K562 (cell line): ENCODE results near the gene RUNDC3A. TPM values are rescaled to one million over a fixed set of nuclear protein-coding genes. Genes with fewer than 3 reads are reported as not detected.

Experiments
- DACH1 ChIP-seq: fragments of 450-650 bp; IDR thresholded peaks from 2 replicates; pipeline ENCODE4 v1.6.1; 2018; ENCODE audit not compliant: partially characterized antibody
- ELF4 ChIP-seq: fragments of 450-650 bp; formaldehyde crosslinking; IDR thresholded peaks from 2 replicates; pipeline ENCODE4 v1.4.0; 2022; ENCODE audit warnings: missing genetic modification characterization
- FIP1L1 ChIP-seq: fragments of 200-400 bp; formaldehyde crosslinking; IDR thresholded peaks from 2 replicates; pipeline ENCODE4 v1.6.1; 2018; ENCODE audit warnings: mild to moderate bottlenecking, low read depth, low read length; ENCODE audit not compliant: poor library complexity, severe bottlenecking
- NRF1 ChIP-seq, 2 experiments: fragments of 450-650 bp; IDR thresholded peaks in 1 of 2; conservative IDR thresholded peaks in 1 of 2; 2 replicates each; pipeline ENCODE4 v1.6.1; 2014; ENCODE audit warnings: mild to moderate bottlenecking in 2 of 2
- RB1 ChIP-seq: fragments of 450-650 bp; IDR thresholded peaks from 2 replicates; pipeline ENCODE4 v1.6.1; 2017; ENCODE audit warnings: low read depth, mild to moderate bottlenecking
- TOE1 ChIP-seq, 2 experiments: fragments of 450-650 bp in 1 of 2; sonication (generic) in 1 of 2; formaldehyde crosslinking in 1 of 2; IDR thresholded peaks; 2 replicates each; pipeline versions ENCODE4 v1.7.1 to v1.8.0; 2016 to 2022; ENCODE audit warnings: borderline replicate concordance in 2 of 2, mild to moderate bottlenecking in 2 of 2, antibody characterized with exemption in 1 of 2, inconsistent platforms in 1 of 2, low read depth in 1 of 2, missing genetic modification reagents in 1 of 2, moderate library complexity in 1 of 2
- ZNF77 ChIP-seq: fragments of 250-450 bp; sonication (Bioruptor Pico); IDR thresholded peaks from 2 replicates; pipeline ENCODE4 v1.5.0; 2020
- polyA plus RNA-seq, 8 experiments: library from polyadenylated mRNA; depleted of rRNA in 4 of 8; stranded (reverse) in 5 of 8; unstranded in 3 of 8; fragments of >200 nt; fragmentation: Nextera tagmentation in 2 of 8; fragmentation: Illumina TruSeq in 1 of 8; extraction: Ambion mirVana in 2 of 8; extraction: Trizol in 1 of 8; gene quantifications; 2 replicates each; pipeline versions ENCODE4 v1.2.1 to v1.2.3, GENCODE V29; 2011 to 2014; ENCODE audit warnings: inconsistent platforms in 1 of 8, missing spikeins in 1 of 8
- total RNA-seq, 7 experiments: library from RNA; depleted of rRNA in 6 of 7; stranded (reverse); fragments of >200 nt in 6 of 7; fragmentation: Illumina TruSeq in 2 of 7; extraction: Trizol in 2 of 7; gene quantifications; 2 replicates each; pipeline versions ENCODE4 v1.2.1 to v1.2.3, GENCODE V29; 2011 to 2021; ENCODE audit warnings: low replicate concordance in 1 of 7
- TF ChIP-seq, protein P1 (sequence below): sonication (generic); formaldehyde crosslinking; IDR thresholded peaks from 2 replicates; pipeline ENCODE4 v1.8.0; 2022; ENCODE audit warnings: mild to moderate bottlenecking, missing genetic modification reagents

Gene RUNDC3A
- total and polyA plus RNA-seq, 9 of the 15 experiments (the other 6 are each of a cell fraction or from before 2014, with no cell fraction given), result not detected

DNA sequence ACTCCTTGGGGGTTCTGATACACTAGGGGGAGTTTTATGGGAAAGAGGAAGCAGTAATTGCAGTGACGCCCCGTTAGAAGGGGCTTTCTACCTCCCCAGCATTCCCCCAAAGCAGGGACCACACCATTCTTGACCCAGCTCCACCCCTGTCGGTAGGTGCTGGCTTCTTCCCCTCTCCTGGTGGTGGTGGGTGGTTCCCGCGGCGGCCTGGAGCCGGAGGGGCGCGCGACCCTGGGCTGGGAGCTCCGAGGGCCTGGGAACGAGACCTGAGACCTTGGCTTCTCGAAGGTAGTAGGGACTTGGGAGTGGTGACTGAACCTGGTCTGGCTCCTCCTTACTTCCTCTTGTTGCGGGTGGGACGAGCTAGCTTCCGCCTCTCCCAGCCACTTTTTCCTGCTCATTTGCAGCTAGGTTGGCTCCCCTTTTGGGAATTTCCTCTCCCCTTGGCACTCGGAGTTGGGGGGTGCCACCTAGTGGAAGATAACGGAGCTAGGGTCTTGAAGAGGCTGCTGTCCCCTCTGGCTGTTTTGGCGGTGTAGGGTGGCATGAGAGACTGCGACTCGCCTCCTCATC is 37.1 kb downstream of the RUNDC3A start (continued):
- TF ChIP-seq TOE1 (IDR thresholded peaks at IDR 0.05; ENCODE audit: borderline replicate concordance) (no peak), TOE1 (CRISPR knock-in tag; IDR thresholded peaks at IDR 0.05; ENCODE audit: borderline replicate concordance, low read depth) (no peak), NRF1 (conservative IDR thresholded peaks at IDR 0.05 in 1 of 2, IDR thresholded peaks at IDR 0.05 in 1 of 2) (peak in 1 of 2 experiments; percentile 34; a peak in 1 of 4 replicates), ELF4 (CRISPR knock-in tag) (no peak), DACH1 (no peak), ZNF77 (no peak), RB1 (no peak), FIP1L1 (no peak)
- TF ChIP-seq, protein P1, sequence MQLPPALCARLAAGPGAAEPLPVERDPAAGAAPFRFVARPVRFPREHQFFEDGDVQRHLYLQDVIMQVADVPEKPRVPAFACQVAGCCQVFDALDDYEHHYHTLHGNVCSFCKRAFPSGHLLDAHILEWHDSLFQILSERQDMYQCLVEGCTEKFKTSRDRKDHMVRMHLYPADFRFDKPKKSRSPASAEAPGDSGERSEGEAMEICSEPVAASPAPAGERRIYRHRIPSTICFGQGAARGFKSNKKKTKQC (CRISPR knock-in tag), result 0 out of 2 replicates have a peak, but pooled peaks have one; percentile 10
